IMR-90 (cell line): ENCODE results near the gene FBXO41. TPM values are rescaled to one million over a fixed set of nuclear protein-coding genes. Genes with fewer than 3 reads are reported as not detected.

Experiments used
- ATAC-seq: fragments of 200-7000 bp; cut with Tn5 transposase; 2 replicates; pipeline ENCODE4 v1.9.1; 2020; ENCODE audit warnings: low read depth, mild to moderate bottlenecking, moderate library complexity
- BruUV-seq: library from RNA; stranded (reverse); fragments of 400-500 nt; replicated peaks from 2 replicates; lab custom pipeline; 2021; lab: Mats Ljungman, UMichigan
- CTCF ChIA-PET: fragments of 300-600 bp; formaldehyde crosslinking; extraction: SDS; loops from one replicate; lab custom pipeline; 2021; ENCODE audit warnings: antibody characterized with exemption; lab: Yijun Ruan, JAX
- POLR2A ChIA-PET: fragments of 300-600 bp; sonication (Branson Sonifier 250); formaldehyde crosslinking; loops from one replicate; lab custom pipeline; 2022; ENCODE audit warnings: antibody characterized with exemption; ENCODE audit not compliant: unreplicated experiment; lab: Charles Lee
- DNase-seq: peaks from one replicate; pipeline ENCODE4 v3.0.0; 2013
- H2AFZ ChIP-seq: replicated peaks from 2 replicates; pipeline ENCODE3; 2013; ENCODE audit warnings: low read length, mild to moderate bottlenecking; ENCODE audit not compliant: poor library complexity
- H2AK5ac ChIP-seq: 2 replicates; pipeline ENCODE4 v1.6.1; 2013; ENCODE audit warnings: low read depth, low read length, inconsistent platforms
- H2AK9ac ChIP-seq: replicated peaks from 2 replicates; pipeline ENCODE3; 2013; ENCODE audit warnings: mild to moderate bottlenecking, low read depth, low read length, moderate library complexity; ENCODE audit not compliant: poor library complexity
- H2BK120ac ChIP-seq: 2 replicates; pipeline ENCODE4 v1.6.1; 2013; ENCODE audit warnings: low read depth, low read length, inconsistent platforms
- H2BK15ac ChIP-seq: 3 replicates; pipeline ENCODE4 v1.6.1; 2013; ENCODE audit warnings: low read depth, low read length, inconsistent platforms
- H2BK20ac ChIP-seq: 2 replicates; pipeline ENCODE4 v1.6.1; 2013; ENCODE audit warnings: low read depth, mild to moderate bottlenecking, inconsistent platforms, low read length, moderate library complexity
- H2BK5ac ChIP-seq: 2 replicates; pipeline ENCODE4 v1.6.1; 2013; ENCODE audit warnings: mild to moderate bottlenecking, low read depth, low read length, inconsistent platforms; ENCODE audit not compliant: poor library complexity, severe bottlenecking
- H3K14ac ChIP-seq: replicated peaks from 2 replicates; pipeline ENCODE4 v1.6.1; 2013; ENCODE audit warnings: low read depth, low read length, inconsistent platforms
- H3K18ac ChIP-seq: 2 replicates; pipeline ENCODE4 v1.6.1; 2013; ENCODE audit warnings: low read depth, low read length, control low read depth
- H3K23ac ChIP-seq: 2 replicates; pipeline ENCODE4 v1.6.1; 2013; ENCODE audit warnings: low read depth, low read length, inconsistent platforms
- H3K27ac ChIP-seq: 2 replicates; pipeline ENCODE4 v1.5.1; 2013; ENCODE audit warnings: mild to moderate bottlenecking, control low read depth, low read length; ENCODE audit not compliant: insufficient read depth
- H3K27me3 ChIP-seq: 2 replicates; pipeline ENCODE4 v1.6.1; 2013; ENCODE audit warnings: low read length; ENCODE audit not compliant: control insufficient read depth, insufficient read depth
- H3K36me3 ChIP-seq: 2 replicates; pipeline ENCODE4 v1.6.1; 2013; ENCODE audit warnings: low read length, mixed read lengths; ENCODE audit not compliant: control insufficient read depth, insufficient read depth
- H3K4ac ChIP-seq: 2 replicates; pipeline ENCODE4 v1.6.1; 2013; ENCODE audit warnings: low read depth, low read length, inconsistent platforms
- H3K4me1 ChIP-seq: 2 replicates; pipeline ENCODE4 v1.6.1; 2013; ENCODE audit warnings: low read length, mixed read lengths; ENCODE audit not compliant: control insufficient read depth, insufficient read depth
- H3K4me2 ChIP-seq: 2 replicates; pipeline ENCODE4 v1.6.1; 2013; ENCODE audit warnings: low read depth, mild to moderate bottlenecking, control low read depth, low read length, moderate library complexity
- H3K4me3 ChIP-seq: 2 replicates; pipeline ENCODE4 v1.5.1; 2013; ENCODE audit warnings: low read depth, mild to moderate bottlenecking, control low read depth, low read length, moderate library complexity; ENCODE audit not compliant: insufficient read depth
- H3K56ac ChIP-seq: 2 replicates; pipeline ENCODE4 v1.6.1; 2013; ENCODE audit warnings: low read length, inconsistent platforms; ENCODE audit not compliant: insufficient read depth; ENCODE audit errors: extremely low read depth
- H3K79me1 ChIP-seq, 2 experiments: 2 replicates each; pipeline ENCODE4 v1.6.1; 2013; ENCODE audit warnings: low read length in 2 of 2, inconsistent platforms in 1 of 2, low read depth in 1 of 2
- H3K9ac ChIP-seq: 2 replicates; pipeline ENCODE4 v1.6.1; 2013; ENCODE audit warnings: low read depth, low read length, control low read depth
- H3K9me1 ChIP-seq: 2 replicates; pipeline ENCODE4 v1.6.1; 2013; ENCODE audit warnings: low read length, inconsistent platforms; ENCODE audit not compliant: insufficient read depth
- H3K9me3 ChIP-seq: 2 replicates; pipeline ENCODE4 v1.6.1; 2013; ENCODE audit warnings: low read length; ENCODE audit not compliant: control insufficient read depth, insufficient read depth
- H4K20me1 ChIP-seq: 2 replicates; pipeline ENCODE4 v1.6.1; 2013; ENCODE audit warnings: low read length, inconsistent platforms; ENCODE audit not compliant: insufficient read depth
- H4K5ac ChIP-seq: 2 replicates; pipeline ENCODE4 v1.6.1; 2013; ENCODE audit warnings: mild to moderate bottlenecking, low read depth, low read length, control low read depth
- H4K8ac ChIP-seq, 2 experiments: 2 replicates each; pipeline ENCODE4 v1.6.1; 2013; ENCODE audit warnings: low read depth in 2 of 2, low read length in 2 of 2, control low read depth in 1 of 2, inconsistent platforms in 1 of 2
- H4K91ac ChIP-seq: 2 replicates; pipeline ENCODE4 v1.6.1; 2013; ENCODE audit warnings: low read depth, low read length, inconsistent platforms; ENCODE audit not compliant: insufficient read depth
- BHLHE40 ChIP-seq: fragments of 150-350 bp; IDR thresholded peaks from 2 replicates; pipeline ENCODE4 v1.6.1; 2016; ENCODE audit warnings: mild to moderate bottlenecking, low read depth, low read length
- NFE2L2 ChIP-seq: fragments of 150-350 bp; IDR thresholded peaks from 2 replicates; pipeline ENCODE4 v1.6.1; 2016; ENCODE audit warnings: low read depth, mild to moderate bottlenecking, low read length
- POLR2A ChIP-seq: IDR thresholded peaks from 2 replicates; pipeline ENCODE4 v1.6.1; 2012; ENCODE audit warnings: mild to moderate bottlenecking, low read depth, low read length
- WGBS, 2 experiments: methylation state at CpG; one replicate each; pipeline versions ENCODE4 v1.1.5 to v1.1.7; 2013; ENCODE audit warnings: missing lambda C conversion rate in 2 of 2; ENCODE audit not compliant: insufficient read length in 1 of 2; ENCODE audit errors: extremely low coverage in 2 of 2; 5-methylcytosine and 5-hydroxymethylcytosine counted together
- dilution Hi-C: fragments of 300-500 bp; cut with HindIII; formaldehyde crosslinking; loops from one replicate; pipeline ENCODE4 v1.14.3; 2018; ENCODE audit warnings: low sequenced_read_pairs; ENCODE audit not compliant: unreplicated experiment
- in situ Hi-C: fragments of 300-500 bp; cut with MboI; formaldehyde crosslinking; loops from 3 replicates; pipeline ENCODE4 v1.14.3; 2019; ENCODE audit warnings: low sequenced_read_pairs, inconsistent platforms, mixed read lengths
- intact Hi-C: fragments of 100-400 bp; cut with micrococcal nuclease; formaldehyde crosslinking; loops from 2 replicates; pipeline ENCODE4 v1.10.0; 2022
- polyA plus RNA-seq, 3 experiments: library from polyadenylated mRNA; depleted of rRNA; stranded (reverse); fragments of >200 nt; gene quantifications; 2 replicates each; pipeline ENCODE4 v1.2.3, GENCODE V29; 2012; ENCODE audit warnings: low replicate concordance in 1 of 3
- total RNA-seq: library from RNA; depleted of rRNA; stranded (reverse); fragments of >200 nt; gene quantifications from 2 replicates; pipeline ENCODE4 v1.2.3, GENCODE V29; 2012
- TF ChIP-seq, protein P1 (sequence below): fragments of 150-350 bp; IDR thresholded peaks from 2 replicates; pipeline ENCODE4 v1.6.1; 2017; ENCODE audit warnings: mild to moderate bottlenecking, antibody characterized with exemption, low read length, low read depth

The FBXO41 gene
- total and polyA plus RNA-seq, 2 of the 4 experiments (the other 2 are of a cell fraction): 0.54 to 3.7 TPM

DNA sequence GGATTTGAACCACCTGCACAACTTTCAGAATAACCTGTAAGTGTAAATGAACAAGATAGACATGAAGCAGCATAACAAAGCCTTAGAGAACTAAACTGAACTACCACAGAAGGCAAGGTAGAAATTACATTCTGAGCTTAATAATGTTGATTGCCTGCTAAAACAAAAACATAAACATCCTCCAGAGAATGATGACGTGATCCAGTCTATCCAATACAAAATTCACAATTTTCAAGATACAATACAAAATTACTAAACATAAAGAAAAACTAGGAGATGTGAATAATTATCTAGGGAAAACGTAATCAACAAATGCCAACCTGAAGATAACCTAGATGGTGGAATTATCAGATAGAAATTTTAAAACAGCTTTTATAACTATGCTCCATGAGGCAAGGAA lies 49.8 kb upstream of the FBXO41 start:
- no peak overlapping the region for H2BK15ac ChIP-seq
- H2BK20ac ChIP-seq: no peak overlapping the region
- H3K4me2 ChIP-seq: no peak overlapping the region
- H3K4ac ChIP-seq: no peak overlapping the region
- no peak for ATAC-seq
- intact Hi-C loops: no loop called here
- H2AFZ ChIP-seq: no peak overlapping the region
- ChIA-PET POLR2A (no interaction called here), CTCF (no interaction called here)
- no peak overlapping the region for H4K91ac ChIP-seq
- H3K18ac ChIP-seq: no peak overlapping the region
- H3K4me1 ChIP-seq: no peaks in the 10 kb centered on the region
- H2BK120ac ChIP-seq: no peak overlapping the region
- H3K9me1 ChIP-seq: no peaks in the 10 kb centered on the region
- H2BK5ac ChIP-seq: no peak overlapping the region
- no peak overlapping the region for H4K8ac ChIP-seq
- H4K20me1 ChIP-seq: no peaks in the 10 kb centered on the region
- dilution Hi-C loops: no loop called here
- H2AK5ac ChIP-seq: no peak overlapping the region
- no peaks in the 10 kb centered on the region for H3K9me3 ChIP-seq
- in situ Hi-C loops: no loop called here
- no peak overlapping the region for H3K23ac ChIP-seq
- H3K27ac ChIP-seq: no peak overlapping the region
- no peak overlapping the region for H2AK9ac ChIP-seq
- TF ChIP-seq, protein P1, sequence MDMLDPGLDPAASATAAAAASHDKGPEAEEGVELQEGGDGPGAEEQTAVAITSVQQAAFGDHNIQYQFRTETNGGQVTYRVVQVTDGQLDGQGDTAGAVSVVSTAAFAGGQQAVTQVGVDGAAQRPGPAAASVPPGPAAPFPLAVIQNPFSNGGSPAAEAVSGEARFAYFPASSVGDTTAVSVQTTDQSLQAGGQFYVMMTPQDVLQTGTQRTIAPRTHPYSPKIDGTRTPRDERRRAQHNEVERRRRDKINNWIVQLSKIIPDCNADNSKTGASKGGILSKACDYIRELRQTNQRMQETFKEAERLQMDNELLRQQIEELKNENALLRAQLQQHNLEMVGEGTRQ: no peak
- TF ChIP-seq BHLHE40 (no peak), NFE2L2 (no peak), POLR2A (no peak)
- no peaks in the 10 kb centered on the region for H3K36me3 ChIP-seq
- H3K79me1 ChIP-seq: no peaks in the 10 kb centered on the region
- H3K4me3 ChIP-seq: no peak overlapping the region
- H4K5ac ChIP-seq: no peak overlapping the region
- no peaks in the 10 kb centered on the region; the same call in 1 of the 2 replicates for H3K27me3 ChIP-seq
- no peak overlapping the region for H3K56ac ChIP-seq
- H3K14ac ChIP-seq: no peak overlapping the region
- WGBS, 2 experiments: no CpG with 5 or more reads among the region's 2 CpGs
- DNase-seq: no peak
- BruUV-seq: no TSS peak
- H3K9ac ChIP-seq: no peak overlapping the region
